HL-60 (cell line): ENCODE data around the gene TMCO2.

Source experiments
- DNase-seq, 2 experiments: peaks; one replicate each; pipeline ENCODE4 v3.0.0-alpha.2; 2010 to 2020; ENCODE audit warnings: low read depth in 1 of 2, low spot score in 1 of 2
- H3K27ac ChIP-seq: fragments of 250-450 bp; sonication (Bioruptor Pico); replicated peaks from 2 replicates; pipeline ENCODE4 v1.5.1; 2020; ENCODE audit warnings: mild to moderate bottlenecking, moderate library complexity
- H3K27me3 ChIP-seq: fragments of 250-450 bp; sonication (Bioruptor Pico); 2 replicates; pipeline ENCODE4 v1.5.1; 2021; ENCODE audit warnings: mild to moderate bottlenecking, moderate library complexity; ENCODE audit not compliant: insufficient read depth, poor library complexity, severe bottlenecking
- H3K4me3 ChIP-seq: replicated peaks from 2 replicates; pipeline ENCODE4 v1.5.1; 2011; ENCODE audit warnings: mild to moderate bottlenecking, control low read depth, low read length; ENCODE audit not compliant: insufficient read depth
- GABPA ChIP-seq: IDR thresholded peaks from 2 replicates; pipeline ENCODE4 v1.6.1; 2012; ENCODE audit warnings: low read depth
- POLR2AphosphoS5 ChIP-seq: IDR thresholded peaks from 2 replicates; pipeline ENCODE4 v1.6.1; 2012; ENCODE audit warnings: low read depth
- SPI1 ChIP-seq: IDR thresholded peaks from 2 replicates; pipeline ENCODE4 v1.6.1; 2012; ENCODE audit warnings: low read depth, mild to moderate bottlenecking, borderline replicate concordance
- TF ChIP-seq, protein P1 (sequence below): IDR thresholded peaks from 2 replicates; pipeline ENCODE4 v1.6.1; 2012; ENCODE audit warnings: low read depth; ENCODE audit not compliant: insufficient replicate concordance
- TF ChIP-seq, protein P2 (sequence below): IDR thresholded peaks from one replicate; pipeline ENCODE4 v1.5.1; 2011; ENCODE audit warnings: low read length, control low read depth, inconsistent platforms; ENCODE audit not compliant: insufficient read depth

Gene TMCO2

DNA sequence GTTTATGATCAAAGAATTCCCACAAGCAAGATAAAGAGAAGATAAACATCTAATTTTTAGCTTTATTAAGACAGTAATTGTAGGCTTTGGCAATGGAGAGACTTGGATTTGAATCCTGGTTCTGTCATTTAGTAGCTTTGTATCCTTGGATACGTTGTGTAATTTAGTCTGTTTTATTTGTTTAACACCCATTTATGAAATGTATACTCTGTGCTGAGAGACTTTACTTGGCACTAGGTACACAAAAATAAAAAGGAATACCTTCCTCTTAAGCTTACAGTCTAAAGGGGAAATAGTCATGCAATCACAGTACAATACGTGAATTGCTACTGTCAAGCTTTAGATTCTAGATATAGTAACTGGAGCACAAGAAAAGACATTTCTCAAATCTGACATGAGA is 34.1 kb downstream of the TMCO2 start:
- Histone ChIP-seq H3K4me3 (no peak overlapping the region), H3K27me3 (no peaks in the 10 kb centered on the region), H3K27ac (no peak overlapping the region)
- TF ChIP-seq, protein P1, sequence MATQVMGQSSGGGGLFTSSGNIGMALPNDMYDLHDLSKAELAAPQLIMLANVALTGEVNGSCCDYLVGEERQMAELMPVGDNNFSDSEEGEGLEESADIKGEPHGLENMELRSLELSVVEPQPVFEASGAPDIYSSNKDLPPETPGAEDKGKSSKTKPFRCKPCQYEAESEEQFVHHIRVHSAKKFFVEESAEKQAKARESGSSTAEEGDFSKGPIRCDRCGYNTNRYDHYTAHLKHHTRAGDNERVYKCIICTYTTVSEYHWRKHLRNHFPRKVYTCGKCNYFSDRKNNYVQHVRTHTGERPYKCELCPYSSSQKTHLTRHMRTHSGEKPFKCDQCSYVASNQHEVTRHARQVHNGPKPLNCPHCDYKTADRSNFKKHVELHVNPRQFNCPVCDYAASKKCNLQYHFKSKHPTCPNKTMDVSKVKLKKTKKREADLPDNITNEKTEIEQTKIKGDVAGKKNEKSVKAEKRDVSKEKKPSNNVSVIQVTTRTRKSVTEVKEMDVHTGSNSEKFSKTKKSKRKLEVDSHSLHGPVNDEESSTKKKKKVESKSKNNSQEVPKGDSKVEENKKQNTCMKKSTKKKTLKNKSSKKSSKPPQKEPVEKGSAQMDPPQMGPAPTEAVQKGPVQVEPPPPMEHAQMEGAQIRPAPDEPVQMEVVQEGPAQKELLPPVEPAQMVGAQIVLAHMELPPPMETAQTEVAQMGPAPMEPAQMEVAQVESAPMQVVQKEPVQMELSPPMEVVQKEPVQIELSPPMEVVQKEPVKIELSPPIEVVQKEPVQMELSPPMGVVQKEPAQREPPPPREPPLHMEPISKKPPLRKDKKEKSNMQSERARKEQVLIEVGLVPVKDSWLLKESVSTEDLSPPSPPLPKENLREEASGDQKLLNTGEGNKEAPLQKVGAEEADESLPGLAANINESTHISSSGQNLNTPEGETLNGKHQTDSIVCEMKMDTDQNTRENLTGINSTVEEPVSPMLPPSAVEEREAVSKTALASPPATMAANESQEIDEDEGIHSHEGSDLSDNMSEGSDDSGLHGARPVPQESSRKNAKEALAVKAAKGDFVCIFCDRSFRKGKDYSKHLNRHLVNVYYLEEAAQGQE: no peak
- DNase-seq: no peak

DNA sequence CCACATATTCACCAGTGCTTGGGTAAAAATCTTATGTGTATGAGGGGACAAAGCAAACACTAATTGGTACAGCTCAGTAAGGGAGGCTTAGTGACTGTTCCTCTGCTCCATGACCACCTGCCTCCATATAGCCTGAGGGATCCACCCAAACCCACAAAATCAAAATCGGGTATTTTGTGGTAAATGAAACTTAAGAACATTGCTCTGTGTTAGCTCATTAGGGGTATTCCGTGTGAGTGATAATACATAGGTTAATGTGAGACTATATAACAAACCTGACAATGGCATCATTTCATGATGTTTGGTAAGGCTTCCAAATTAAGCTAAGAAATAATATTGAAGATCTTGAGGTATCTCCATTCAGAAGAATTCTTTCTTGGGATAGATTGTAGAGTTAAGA is 43.6 kb downstream of the TMCO2 start:
- DNase-seq: no peak
- H3K27ac ChIP-seq: no peak overlapping the region
- no peaks in the 10 kb centered on the region for H3K27me3 ChIP-seq
- TF ChIP-seq, protein P2, sequence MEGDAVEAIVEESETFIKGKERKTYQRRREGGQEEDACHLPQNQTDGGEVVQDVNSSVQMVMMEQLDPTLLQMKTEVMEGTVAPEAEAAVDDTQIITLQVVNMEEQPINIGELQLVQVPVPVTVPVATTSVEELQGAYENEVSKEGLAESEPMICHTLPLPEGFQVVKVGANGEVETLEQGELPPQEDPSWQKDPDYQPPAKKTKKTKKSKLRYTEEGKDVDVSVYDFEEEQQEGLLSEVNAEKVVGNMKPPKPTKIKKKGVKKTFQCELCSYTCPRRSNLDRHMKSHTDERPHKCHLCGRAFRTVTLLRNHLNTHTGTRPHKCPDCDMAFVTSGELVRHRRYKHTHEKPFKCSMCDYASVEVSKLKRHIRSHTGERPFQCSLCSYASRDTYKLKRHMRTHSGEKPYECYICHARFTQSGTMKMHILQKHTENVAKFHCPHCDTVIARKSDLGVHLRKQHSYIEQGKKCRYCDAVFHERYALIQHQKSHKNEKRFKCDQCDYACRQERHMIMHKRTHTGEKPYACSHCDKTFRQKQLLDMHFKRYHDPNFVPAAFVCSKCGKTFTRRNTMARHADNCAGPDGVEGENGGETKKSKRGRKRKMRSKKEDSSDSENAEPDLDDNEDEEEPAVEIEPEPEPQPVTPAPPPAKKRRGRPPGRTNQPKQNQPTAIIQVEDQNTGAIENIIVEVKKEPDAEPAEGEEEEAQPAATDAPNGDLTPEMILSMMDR: no peak
- no peak for TF ChIP-seq POLR2AphosphoS5
- TF ChIP-seq, protein P1: no peak
- no peak for TF ChIP-seq SPI1
- TF ChIP-seq GABPA: no peak
- H3K4me3 ChIP-seq: no peak overlapping the region

DNA sequence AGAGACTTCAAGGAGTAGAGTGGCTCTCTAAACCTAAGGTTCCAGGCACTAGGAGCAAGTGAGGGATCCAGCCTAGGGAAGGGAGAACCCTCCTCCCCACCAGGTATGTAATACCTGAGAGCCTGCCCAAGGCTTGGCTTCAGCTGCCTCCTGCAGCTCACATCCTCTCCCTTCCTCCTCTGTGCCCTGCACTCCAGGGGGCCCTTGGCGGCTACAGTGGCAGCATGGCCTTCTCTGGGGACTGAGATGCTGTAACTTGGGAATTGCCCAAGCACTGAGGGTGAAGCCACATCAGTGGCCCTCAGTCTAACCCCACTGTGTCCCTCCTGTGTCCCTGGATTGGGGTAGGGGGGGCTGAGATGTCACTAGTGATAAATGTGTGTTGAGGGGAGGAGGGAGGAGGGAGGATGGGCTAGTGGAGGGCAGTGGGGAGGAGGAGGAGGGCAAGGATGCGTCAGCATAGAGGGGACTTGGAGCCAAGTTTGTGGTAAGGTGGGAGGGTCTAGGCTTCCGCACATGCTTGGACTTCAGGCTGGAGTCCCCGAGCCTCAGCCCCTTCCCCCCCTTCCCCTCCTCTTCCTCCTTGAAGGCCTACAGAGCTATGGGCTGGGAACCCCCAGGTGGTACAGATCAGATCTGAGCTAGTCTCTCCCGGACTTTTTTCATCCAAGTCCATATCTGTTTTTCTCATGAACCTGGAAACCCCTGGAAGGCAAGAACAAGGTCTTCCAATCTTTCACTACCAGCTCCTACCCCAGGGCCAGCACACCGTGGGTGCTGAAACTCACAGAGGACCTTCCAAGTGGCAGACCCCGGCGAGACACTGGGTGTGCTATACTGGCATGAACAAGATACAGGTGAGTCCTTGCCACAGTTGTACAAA is 51.9 kb downstream of the TMCO2 start:
- TF ChIP-seq, protein P2: no peak
- TF ChIP-seq, protein P1: no peak
- no peak for TF ChIP-seq POLR2AphosphoS5
- TF ChIP-seq SPI1: no peak
- no peak for TF ChIP-seq GABPA
- no peak for DNase-seq
- H3K27ac ChIP-seq: no peak overlapping the region
- H3K27me3 ChIP-seq: no peaks in the 10 kb centered on the region
- H3K4me3 ChIP-seq: no peak overlapping the region
